Fibroblast of lung (primary cell): Measurements from ENCODE around the gene PTCRA. TPM values are rescaled to one million over a fixed set of nuclear protein-coding genes. Genes with fewer than 3 reads are reported as not detected.

Experiments used
- DNase-seq, 2 donors: peaks; one replicate each; pipeline versions ENCODE4 v3.0.0 to v3.0.0-alpha.2; 2010; ENCODE audit warnings: low read depth in 2 of 2
- H2AFZ ChIP-seq: 2 replicates; pipeline ENCODE4 v1.5.1; 2012; ENCODE audit warnings: low read length, control low read depth, inconsistent platforms
- H3K27ac ChIP-seq: 2 replicates; pipeline ENCODE4 v1.5.1; 2011; ENCODE audit warnings: low read length, control low read depth; ENCODE audit not compliant: insufficient read depth
- H3K27me3 ChIP-seq: 2 replicates; pipeline ENCODE4 v1.5.1; 2011; ENCODE audit warnings: mild to moderate bottlenecking, low read length; ENCODE audit not compliant: control insufficient read depth, insufficient read depth
- H3K36me3 ChIP-seq: 2 replicates; pipeline ENCODE4 v1.5.1; 2011; ENCODE audit warnings: low read length; ENCODE audit not compliant: control insufficient read depth, insufficient read depth
- H3K4me1 ChIP-seq: 2 replicates; pipeline ENCODE4 v1.5.1; 2011; ENCODE audit warnings: low read length; ENCODE audit not compliant: control insufficient read depth, insufficient read depth; ENCODE audit errors: extremely low read depth
- H3K4me2 ChIP-seq: 2 replicates; pipeline ENCODE4 v1.5.1; 2011; ENCODE audit warnings: low read length, control low read depth; ENCODE audit not compliant: insufficient read depth; ENCODE audit errors: extremely low read depth
- H3K4me3 ChIP-seq, 4 experiments: fragments of 200-600 bp in 1 of 4; sonication (generic) in 1 of 4; replicated peaks in 1 of 4; 2 replicates each; pipeline ENCODE4 v1.5.1; 2011 to 2016; ENCODE audit warnings: low read length in 4 of 4, low read depth in 3 of 4, mild to moderate bottlenecking in 3 of 4, control low read depth in 2 of 4, inconsistent platforms in 1 of 4, mixed read lengths in 1 of 4; ENCODE audit not compliant: insufficient read depth in 1 of 4; ENCODE audit errors: control extremely low read depth in 1 of 4
- H3K79me2 ChIP-seq: 2 replicates; pipeline ENCODE4 v1.5.1; 2012; ENCODE audit warnings: mild to moderate bottlenecking, low read length, inconsistent platforms; ENCODE audit not compliant: control insufficient read depth, insufficient read depth
- H3K9ac ChIP-seq: 2 replicates; pipeline ENCODE4 v1.5.1; 2011; ENCODE audit warnings: mild to moderate bottlenecking, low read length, control low read depth; ENCODE audit not compliant: insufficient read depth
- H3K9me3 ChIP-seq: 2 replicates; pipeline ENCODE4 v1.5.1; 2012; ENCODE audit warnings: low read depth, low read length; ENCODE audit not compliant: control insufficient read depth, insufficient read depth
- H4K20me1 ChIP-seq: 2 replicates; pipeline ENCODE4 v1.5.1; 2011; ENCODE audit warnings: low read length; ENCODE audit not compliant: control insufficient read depth, insufficient read depth; ENCODE audit errors: extremely low read depth
- CTCF ChIP-seq, 2 donors: IDR thresholded peaks in 1 of 2; conservative IDR thresholded peaks in 1 of 2; 1 replicate in 1 of 2; 2 replicates in 1 of 2; pipeline ENCODE4 v1.5.1; 2011 to 2012; ENCODE audit warnings: low read length in 2 of 2, control low read depth in 1 of 2, inconsistent platforms in 1 of 2, low read depth in 1 of 2, mild to moderate bottlenecking in 1 of 2
- EZH2 ChIP-seq: IDR thresholded peaks from 2 replicates; pipeline ENCODE4 v1.5.1; 2012; ENCODE audit warnings: low read length, control low read depth, mild to moderate bottlenecking; ENCODE audit errors: missing control alignments
- polyA plus RNA-seq, 2 donors: library from polyadenylated mRNA; depleted of rRNA in 1 of 2; stranded (reverse) in 1 of 2; unstranded in 1 of 2; fragments of >200 nt; gene quantifications; 2 replicates each; pipeline ENCODE4 v1.2.1, GENCODE V29; 2011 to 2012; ENCODE audit warnings: missing spikeins in 1 of 2
- total RNA-seq: library from RNA; depleted of rRNA; stranded (reverse); fragments of >200 nt; gene quantifications from 2 replicates; pipeline ENCODE4 v1.2.1, GENCODE V29; 2014

PTCRA gene
- total and polyA plus RNA-seq, 2 donors (not counting 1 experiment from before 2014, with no cell fraction given): not detected

- no peak for DNase-seq
- H3K4me1 ChIP-seq: no peaks in the 10 kb centered on the region
- no peak overlapping the region for H3K9ac ChIP-seq
- no peak overlapping the region for H3K4me3 ChIP-seq
- peaks cover 2% of the 10 kb centered on the region for H3K79me2 ChIP-seq
- no peaks in the 10 kb centered on the region for H4K20me1 ChIP-seq
- TF ChIP-seq EZH2: no peak
- TF ChIP-seq CTCF (conservative IDR thresholded peaks at IDR 0.05 in 1 of 2, IDR thresholded peaks at IDR 0.05 in 1 of 2; ENCODE audit: low read depth in 1 of 2, low read length in 2 of 2): no peak
- no peaks in the 10 kb centered on the region for H3K9me3 ChIP-seq
- H3K36me3 ChIP-seq: peaks cover 17% of the 10 kb centered on the region
- H3K4me2 ChIP-seq: no peak overlapping the region
- no peaks in the 10 kb centered on the region for H3K27me3 ChIP-seq
- no peak overlapping the region for H3K27ac ChIP-seq
- H2AFZ ChIP-seq: no peak overlapping the region
Measured at GRCh38 chr6:42938428-42938796, 22.6 kb downstream of the PTCRA start.

- Histone ChIP-seq H3K27me3 (no peaks in the 10 kb centered on the region), H3K27ac (no peak overlapping the region), H3K36me3 (peaks cover 16% of the 10 kb centered on the region), H3K9ac (no peak overlapping the region), H2AFZ (no peak overlapping the region), H3K4me3 (no peak overlapping the region), H3K79me2 (peaks cover 1% of the 10 kb centered on the region), H3K9me3 (no peaks in the 10 kb centered on the region), H4K20me1 (no peaks in the 10 kb centered on the region), H3K4me2 (no peak overlapping the region), H3K4me1 (no peaks in the 10 kb centered on the region)
- TF ChIP-seq EZH2 (no peak), CTCF (conservative IDR thresholded peaks at IDR 0.05 in 1 of 2, IDR thresholded peaks at IDR 0.05 in 1 of 2; ENCODE audit: low read depth in 1 of 2, low read length in 2 of 2) (no peak)
- DNase-seq: no peak
Measured at GRCh38 chr6:42938987-42939809, 23.3 kb downstream of the PTCRA start.

GRCh38 chr6:42939810-42940167 is 23.9 kb downstream of the PTCRA start:
- Histone ChIP-seq H3K4me2 (no peak overlapping the region), H4K20me1 (no peaks in the 10 kb centered on the region), H3K9me3 (no peaks in the 10 kb centered on the region), H2AFZ (no peak overlapping the region), H3K9ac (no peak overlapping the region), H3K27me3 (no peaks in the 10 kb centered on the region), H3K4me3 (no peak overlapping the region), H3K4me1 (no peaks in the 10 kb centered on the region), H3K79me2 (no peaks in the 10 kb centered on the region), H3K27ac (no peak overlapping the region), H3K36me3 (peaks cover 15% of the 10 kb centered on the region)
- TF ChIP-seq CTCF (conservative IDR thresholded peaks at IDR 0.05 in 1 of 2, IDR thresholded peaks at IDR 0.05 in 1 of 2; ENCODE audit: low read depth in 1 of 2, low read length in 2 of 2): no peak
- no peak for TF ChIP-seq EZH2
- DNase-seq: no peak
